Measurements from ENCODE around the gene PPP4R1.

PPP4R1 gene

GRCh38 chr18:9542924-9543323 is 71.4 kb downstream of the PPP4R1 start:
- no peak for DNase-seq

- no peak for DNase-seq
These were observed 74.4 kb downstream of the PPP4R1 start for GRCh38 chr18:9539938-9540337.

- no peak for DNase-seq
These were observed 75.1 kb downstream of the PPP4R1 start for GRCh38 chr18:9539283-9539682.

GRCh38 chr18:9537677-9538076 is 76.7 kb downstream of the PPP4R1 start:
- DNase-seq = no peak

- no peak for DNase-seq
These were observed 77.8 kb downstream of the PPP4R1 start for GRCh38 chr18:9536354-9537152.

GRCh38 chr18:9535430-9535991 is 78.8 kb downstream of the PPP4R1 start:
- no peak for DNase-seq

GRCh38 chr18:9534844-9535243 is 79.5 kb downstream of the PPP4R1 start:
- no peak for DNase-seq

GRCh38 chr18:9531791-9532410 is 82.5 kb downstream of the PPP4R1 start:
- no peak for DNase-seq

GRCh38 chr18:9530226-9531009 is 83.9 kb downstream of the PPP4R1 start:
- DNase-seq = no peak

GRCh38 chr18:9526458-9526857 is 87.9 kb downstream of the PPP4R1 start:
- no peak for DNase-seq

GRCh38 chr18:9522952-9523351 is 91.4 kb downstream of the PPP4R1 start:
- no peak for DNase-seq

- DNase-seq = no peak
These were observed 92.6 kb downstream of the PPP4R1 start for GRCh38 chr18:9521770-9522169.

GRCh38 chr18:9520666-9521065 is 93.7 kb downstream of the PPP4R1 start:
- no peak for DNase-seq

GRCh38 chr18:9519399-9519798 is 95.0 kb downstream of the PPP4R1 start:
- no peak for DNase-seq

GRCh38 chr18:9517869-9518268 is 96.5 kb downstream of the PPP4R1 start:
- no peak for DNase-seq

GRCh38 chr18:9516437-9517064 is 97.8 kb downstream of the PPP4R1 start:
- no peak for DNase-seq

- DNase-seq = no peak
These were observed 100.3 kb downstream of the PPP4R1 start for GRCh38 chr18:9513971-9514512.

- no peak for DNase-seq
These were observed 105.8 kb downstream of the PPP4R1 start for GRCh38 chr18:9508446-9509025.

GRCh38 chr18:9507565-9508088 is 106.7 kb downstream of the PPP4R1 start:
- no peak for DNase-seq

- no peak for DNase-seq
These were observed 108.1 kb downstream of the PPP4R1 start for GRCh38 chr18:9506046-9506792.
